Measurements from ENCODE around the gene SYNE2. TPM values are rescaled to one million over a fixed set of nuclear protein-coding genes. Genes with fewer than 3 reads are reported as not detected.
"Not testable (repeated sequence)": the region's sequence is repeated elsewhere in the genome, so short reads cannot be mapped to it uniquely, and the experiment has no call there.

SYNE2 gene
- total RNA-seq, 1 donor from 2014 or later, result 518 TPM

DNA sequence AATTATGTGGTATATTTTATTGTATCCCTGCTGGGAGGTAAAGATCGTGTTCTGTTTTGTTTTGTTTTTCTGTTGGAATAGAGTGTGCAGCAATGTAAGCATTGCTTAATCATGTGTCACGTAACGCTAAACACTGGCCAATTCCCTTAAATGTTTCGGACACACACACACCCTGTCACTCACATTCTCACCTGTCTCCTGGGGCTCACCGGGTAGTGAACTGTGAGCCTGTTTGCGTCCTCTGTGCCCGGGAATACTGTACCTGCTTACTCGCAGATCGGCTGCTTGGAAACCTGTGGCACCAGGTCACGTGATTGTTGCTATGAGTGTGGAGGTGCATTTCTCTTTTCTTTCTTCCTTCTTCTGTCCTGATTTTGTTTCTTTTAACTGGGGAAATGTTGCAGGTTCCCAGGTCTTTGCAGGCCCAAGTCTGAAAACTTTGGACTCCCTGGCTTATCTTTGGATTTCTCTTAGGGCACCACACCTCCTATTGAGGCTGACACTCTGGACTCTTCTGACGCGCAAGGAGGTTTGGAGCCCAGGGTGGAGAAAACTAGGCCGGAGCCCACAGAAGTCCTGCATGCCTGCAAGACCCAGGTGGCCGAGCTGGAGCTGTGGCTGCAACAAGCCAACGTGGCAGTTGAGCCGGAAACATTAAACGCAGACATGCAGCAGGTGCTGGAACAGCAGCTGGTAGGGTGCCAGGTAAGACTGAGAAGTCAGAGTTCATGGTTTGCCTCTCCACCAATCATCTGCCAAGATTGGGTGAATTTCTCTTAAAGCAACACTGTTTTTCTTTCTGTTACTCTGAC, 260.3 kb downstream of the SYNE2 start:
- peak in 1 of 2 donors; percentile 69 for DNase-seq (ENCODE audit: low spot score in 2 of 2)
- Histone ChIP-seq H3K4me1 (peaks cover 7 to 52% of the 10 kb centered on the region in 2 donors), H3K27me3 (no peaks in the 10 kb centered on the region), H3K4me3 (peak overlapping the region in 1 of 2 donors; percentile 36), H3K27ac (peak overlapping the region; percentile 90 to 96), H3K36me3 (peaks cover 4 to 7% of the 10 kb centered on the region in 2 donors), H3K9me3 (no peaks in the 10 kb centered on the region)
- TF ChIP-seq, protein P1, sequence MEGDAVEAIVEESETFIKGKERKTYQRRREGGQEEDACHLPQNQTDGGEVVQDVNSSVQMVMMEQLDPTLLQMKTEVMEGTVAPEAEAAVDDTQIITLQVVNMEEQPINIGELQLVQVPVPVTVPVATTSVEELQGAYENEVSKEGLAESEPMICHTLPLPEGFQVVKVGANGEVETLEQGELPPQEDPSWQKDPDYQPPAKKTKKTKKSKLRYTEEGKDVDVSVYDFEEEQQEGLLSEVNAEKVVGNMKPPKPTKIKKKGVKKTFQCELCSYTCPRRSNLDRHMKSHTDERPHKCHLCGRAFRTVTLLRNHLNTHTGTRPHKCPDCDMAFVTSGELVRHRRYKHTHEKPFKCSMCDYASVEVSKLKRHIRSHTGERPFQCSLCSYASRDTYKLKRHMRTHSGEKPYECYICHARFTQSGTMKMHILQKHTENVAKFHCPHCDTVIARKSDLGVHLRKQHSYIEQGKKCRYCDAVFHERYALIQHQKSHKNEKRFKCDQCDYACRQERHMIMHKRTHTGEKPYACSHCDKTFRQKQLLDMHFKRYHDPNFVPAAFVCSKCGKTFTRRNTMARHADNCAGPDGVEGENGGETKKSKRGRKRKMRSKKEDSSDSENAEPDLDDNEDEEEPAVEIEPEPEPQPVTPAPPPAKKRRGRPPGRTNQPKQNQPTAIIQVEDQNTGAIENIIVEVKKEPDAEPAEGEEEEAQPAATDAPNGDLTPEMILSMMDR (IDR thresholded peaks at IDR 0.05), result no peak
- intact Hi-C loops (cut with DNase I), result loop anchor here (10.0 kb wide), 1 partner anchor 218 kb away; no protein-coding TSS in a partner anchor

DNA sequence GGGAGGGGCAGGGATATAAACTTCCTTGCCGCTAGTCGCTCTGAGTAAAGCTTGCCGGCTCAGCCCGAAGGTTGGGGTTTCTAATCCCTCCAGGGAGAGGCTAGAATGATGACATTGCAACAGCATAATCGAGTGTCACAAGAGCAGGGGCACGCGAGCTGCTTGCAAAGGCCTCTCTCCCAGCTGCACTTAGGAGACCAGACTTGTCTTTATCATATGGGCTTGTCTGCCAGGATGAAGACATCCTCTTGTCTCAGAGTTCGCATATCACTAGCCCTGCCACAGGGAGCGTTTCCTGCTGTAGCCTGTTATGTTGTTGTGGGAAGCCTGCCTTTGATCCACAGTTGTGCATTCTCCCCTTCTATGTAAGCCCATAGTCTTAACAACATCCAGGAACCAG, 261.4 kb downstream of the SYNE2 start:
- peak in 1 of 2 donors; percentile 67 for DNase-seq (ENCODE audit: low spot score in 2 of 2)
- no peaks in the 10 kb centered on the region for H3K27me3 ChIP-seq
- intact Hi-C loops (cut with DNase I), result loop anchor here (10.0 kb wide), 1 partner anchor 219 kb away; no protein-coding TSS in a partner anchor
- H3K4me1 ChIP-seq, result peaks cover 7 to 59% of the 10 kb centered on the region in 2 donors
- TF ChIP-seq, protein P1 (IDR thresholded peaks at IDR 0.05), result no peak
- H3K36me3 ChIP-seq, result peaks cover 4% of the 10 kb centered on the region in 2 donors
- no peak overlapping the region for H3K4me3 ChIP-seq
- peak overlapping the region; percentile 90 to 96 for H3K27ac ChIP-seq
- H3K9me3 ChIP-seq, result no peaks in the 10 kb centered on the region

DNA sequence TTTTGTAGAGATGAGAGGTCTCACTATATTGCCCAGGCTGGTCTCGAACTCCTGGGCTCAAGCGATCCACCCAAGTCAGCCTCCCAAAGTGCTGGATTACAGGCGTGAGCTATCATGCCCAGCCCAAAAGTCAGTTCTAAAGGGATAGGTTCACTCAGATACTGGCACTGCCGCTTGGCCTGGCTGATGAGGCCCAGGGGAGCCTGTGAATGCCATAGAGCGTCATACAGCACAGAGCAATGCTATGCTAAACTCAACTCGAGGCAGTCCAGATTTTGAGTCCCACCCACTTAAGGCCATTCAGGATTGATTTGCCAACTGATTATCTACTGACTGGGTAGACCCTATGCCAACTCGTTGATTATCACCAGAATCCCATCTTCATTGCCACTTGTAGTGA, 262.0 kb downstream of the SYNE2 start:
- no peaks in the 10 kb centered on the region for H3K9me3 ChIP-seq
- H3K27me3 ChIP-seq, result no peaks in the 10 kb centered on the region
- no peak overlapping the region for H3K4me3 ChIP-seq
- TF ChIP-seq, protein P1 (IDR thresholded peaks at IDR 0.05), result no peak
- peaks cover 7 to 58% of the 10 kb centered on the region in 2 donors for H3K4me1 ChIP-seq
- peaks cover 4% of the 10 kb centered on the region in 2 donors for H3K36me3 ChIP-seq
- H3K27ac ChIP-seq, result peak overlapping the region; percentile 90 to 96
- intact Hi-C loops (cut with DNase I), result loop anchor here (10.0 kb wide), 1 partner anchor 220 kb away; no protein-coding TSS in a partner anchor
- DNase-seq (ENCODE audit: low spot score in 2 of 2), result no peak

DNA sequence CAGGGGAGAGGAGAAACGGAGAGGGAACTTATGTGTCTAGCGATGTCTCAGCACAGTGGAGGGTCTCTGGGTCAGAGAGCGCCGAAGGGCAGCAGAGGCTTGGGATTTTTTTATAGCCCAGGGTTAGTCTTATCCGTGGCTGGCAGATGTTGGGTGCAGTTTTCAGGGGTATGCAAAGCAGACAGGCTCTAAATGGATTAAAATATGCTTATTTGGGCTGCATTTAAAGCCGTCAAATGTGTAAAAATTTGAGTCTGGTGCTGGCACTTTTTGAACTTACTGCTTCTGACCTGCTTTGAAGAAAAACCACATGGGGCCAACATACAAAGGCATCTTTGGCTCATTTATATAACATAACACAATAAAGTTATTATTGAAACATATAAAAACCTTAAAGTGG, 262.6 kb downstream of the SYNE2 start:
- H3K27me3 ChIP-seq, result no peaks in the 10 kb centered on the region
- H3K4me1 ChIP-seq, result peaks cover 7 to 56% of the 10 kb centered on the region in 2 donors
- H3K9me3 ChIP-seq, result no peaks in the 10 kb centered on the region
- intact Hi-C loops (cut with DNase I), result loop anchor here (10.0 kb wide), 1 partner anchor 221 kb away; no protein-coding TSS in a partner anchor
- H3K27ac ChIP-seq, result peak overlapping the region; percentile 90 to 96
- DNase-seq (ENCODE audit: low spot score in 2 of 2), result no peak
- H3K36me3 ChIP-seq, result peaks cover 4% of the 10 kb centered on the region in 2 donors
- no peak overlapping the region for H3K4me3 ChIP-seq
- TF ChIP-seq, protein P1 (IDR thresholded peaks at IDR 0.05), result no peak

DNA sequence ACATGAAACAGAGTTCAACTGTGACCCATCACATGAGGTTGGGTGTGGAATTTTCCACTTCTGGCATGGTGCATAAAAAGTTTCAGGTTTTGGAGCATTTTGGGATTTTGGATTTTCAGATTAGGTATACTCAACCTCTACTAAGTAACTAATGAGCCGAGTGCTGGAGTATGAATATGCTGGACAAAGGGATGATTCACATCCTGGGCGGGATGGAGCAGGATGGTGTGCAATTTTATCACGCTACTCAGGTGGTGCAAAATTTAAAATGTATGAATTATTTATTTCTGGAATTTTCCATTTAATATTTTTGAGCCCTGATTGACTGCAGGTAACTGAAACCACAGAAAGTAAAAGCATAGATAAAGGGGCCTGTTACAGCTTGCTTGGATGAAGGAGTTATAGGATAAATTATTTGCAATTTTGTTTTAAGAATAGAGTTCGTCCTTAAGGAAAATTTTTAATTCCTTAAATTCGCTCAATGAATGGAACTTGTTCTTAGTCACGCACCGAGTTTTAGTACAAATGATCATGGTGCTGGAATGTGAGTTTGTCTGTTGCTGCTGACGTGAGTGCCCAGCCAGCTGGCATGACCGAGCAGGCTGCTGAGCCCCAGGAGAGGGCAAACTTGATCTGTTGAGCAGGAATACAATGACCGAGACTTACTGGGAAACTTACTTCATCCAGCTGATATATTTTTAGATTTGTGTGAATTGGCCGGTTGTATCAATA, 265.0 kb downstream of the SYNE2 start:
- peak overlapping the region; percentile 90 to 96 for H3K27ac ChIP-seq
- no peak overlapping the region for H3K4me3 ChIP-seq
- intact Hi-C loops (cut with DNase I), result loop anchor here (1.0 to 10.0 kb wide), 3 partner anchors 35 to 223 kb away; no protein-coding TSS in a partner anchor
- peaks cover 13 to 16% of the 10 kb centered on the region in 2 donors for H3K36me3 ChIP-seq
- H3K9me3 ChIP-seq, result no peaks in the 10 kb centered on the region
- no peaks in the 10 kb centered on the region for H3K27me3 ChIP-seq
- TF ChIP-seq, protein P1 (IDR thresholded peaks at IDR 0.05), result no peak
- peak; percentile 72 to 95 for DNase-seq (ENCODE audit: low spot score in 2 of 2)
- peaks cover 7 to 48% of the 10 kb centered on the region in 2 donors for H3K4me1 ChIP-seq

DNA sequence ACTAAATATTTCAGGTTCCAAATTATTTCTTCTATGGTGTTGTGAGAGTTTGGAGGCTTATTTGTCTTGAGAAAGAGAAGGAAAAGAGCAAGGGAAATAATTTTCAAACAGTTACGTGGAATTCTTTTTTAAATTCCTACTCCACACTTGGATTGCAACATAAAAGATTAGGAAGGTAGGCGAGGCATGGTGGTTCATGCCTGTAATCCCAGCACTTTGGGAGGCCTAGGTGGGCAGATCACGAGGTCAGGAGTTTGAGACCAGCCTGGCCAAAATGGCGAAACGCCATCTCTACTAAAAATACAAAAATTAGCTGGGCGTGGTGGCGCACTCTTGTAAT, 265.6 kb downstream of the SYNE2 start:
- Histone ChIP-seq H3K4me3 (peak overlapping the region in 1 of 2 donors; percentile 1), H3K27ac (peak overlapping the region; percentile 90 to 96), H3K4me1 (peaks cover 7 to 42% of the 10 kb centered on the region in 2 donors), H3K36me3 (peaks cover 17 to 20% of the 10 kb centered on the region in 2 donors)
- intact Hi-C loops (cut with DNase I), result loop anchor here (1.0 to 10.0 kb wide), 3 partner anchors 35 to 224 kb away; no protein-coding TSS in a partner anchor
- not testable (repeated sequence) for H3K9me3 ChIP-seq, H3K27me3 ChIP-seq
- peak in 1 of 2 donors; percentile 73 for DNase-seq (ENCODE audit: low spot score in 2 of 2)

All from ascending aorta (tissue), 2 donors.